Body of pancreas (tissue), 4 donors: ENCODE data around the gene BLOC1S3. TPM values are rescaled to one million over a fixed set of nuclear protein-coding genes. Genes with fewer than 3 reads are reported as not detected.
A peak's percentile ranks its signal among the peaks of the same experiment; 100 is the strongest.

Source experiments
- ATAC-seq: fragments of 150-250 bp; one replicate; pipeline ENCODE4 v1.9.1; 2016
- DNase-seq, 4 donors: peaks; one replicate each; pipeline ENCODE4 v3.0.0-alpha.2; 2019
- H3K27ac ChIP-seq, 4 donors: fragments of 200-600 bp; sonication (generic); 1 replicate in 3 of 4; 2 replicates in 1 of 4; pipeline versions ENCODE4 v1.5.1 to v1.6.1; 2016 to 2019; ENCODE audit warnings: mild to moderate bottlenecking in 1 of 4, mixed read lengths in 1 of 4, moderate library complexity in 1 of 4
- H3K27me3 ChIP-seq, 2 donors: fragments of 200-600 bp; sonication (generic); one replicate each; pipeline ENCODE4 v1.6.0; 2016; ENCODE audit warnings: mild to moderate bottlenecking in 1 of 2
- H3K36me3 ChIP-seq, 2 donors: fragments of 200-600 bp; sonication (generic); replicated peaks in 1 of 2; 2 replicates each; pipeline ENCODE4 v1.5.1; 2016; ENCODE audit warnings: low read depth in 2 of 2; ENCODE audit not compliant: insufficient read depth in 1 of 2
- H3K4me1 ChIP-seq: fragments of 200-600 bp; sonication (generic); one replicate; pipeline ENCODE4 v1.6.0; 2016
- H3K4me3 ChIP-seq, 2 donors: fragments of 200-600 bp; sonication (generic); 1 replicate in 1 of 2; 2 replicates in 1 of 2; pipeline ENCODE4 v1.5.1; 2016 to 2019
- H3K9me3 ChIP-seq, 3 donors: fragments of 200-600 bp; sonication (generic); 1 replicate in 2 of 3; 2 replicates in 1 of 3; pipeline ENCODE4 v1.5.1; 2016
- CTCF ChIP-seq, 7 experiments: fragments of 450-650 bp in 4 of 7; fragments of 200-600 bp in 3 of 7; sonication (generic) in 3 of 7; IDR thresholded peaks; one replicate each; pipeline ENCODE4 v1.5.1; 2016 to 2019; ENCODE audit warnings: antibody characterized with exemption in 7 of 7
- POLR2A ChIP-seq, 3 donors: fragments of 450-650 bp; IDR thresholded peaks; one replicate each; pipeline ENCODE4 v1.6.1; 2016; ENCODE audit warnings: antibody characterized with exemption in 3 of 3, mild to moderate bottlenecking in 2 of 3
- WGBS, 2 donors: methylation state at CpG; one replicate each; pipeline ENCODE4 v1.1.5; 2017; 5-methylcytosine and 5-hydroxymethylcytosine counted together
- intact Hi-C: fragments of 100-400 bp; cut with DNase I; formaldehyde crosslinking; loops from one replicate; pipeline ENCODE4 v1.15.1; 2023
- total RNA-seq, 2 donors: library from RNA; depleted of rRNA; stranded (reverse); fragments of >200 nt; gene quantifications; one replicate each; pipeline ENCODE4 v1.1.0, GENCODE V29; 2016

BLOC1S3 gene
- total RNA-seq, 2 donors from 2014 or later = 4.9 to 12.5 TPM

GRCh38 chr19:45211751-45212381 is 33.3 kb downstream of the BLOC1S3 start:
- WGBS, 2 donors = 18 to 32% methylated on average over 8 to 17 of the region's 17 CpGs
- intact Hi-C loops = no loop called here
- peak; percentile 70 to 91 (median 82) for DNase-seq

GRCh38 chr19:45213031-45213430 is 34.4 kb downstream of the BLOC1S3 start:
- H3K4me1 ChIP-seq = peaks cover 38% of the 10 kb centered on the region
- no peak for DNase-seq
- H3K9me3 ChIP-seq = no peaks in the 10 kb centered on the region
- H3K4me3 ChIP-seq = no peak overlapping the region
- 76 to 78% methylated on average over 14 to 22 of the region's 23 CpGs for WGBS, 2 donors
- no peaks in the 10 kb centered on the region for H3K36me3 ChIP-seq
- intact Hi-C loops = no loop called here
- H3K27me3 ChIP-seq = peaks cover 0 to 5% of the 10 kb centered on the region in 2 donors
- no peak for ATAC-seq
- H3K27ac ChIP-seq = peak overlapping the region in 3 of 4 donors; percentile 62 to 72 (median 71)
- TF ChIP-seq POLR2A (IDR thresholded peaks at IDR 0.05) = no peak
- TF ChIP-seq CTCF (IDR thresholded peaks at IDR 0.05) = no peak

More at GRCh38 chr19:45211751-45212381, 33.3 kb downstream of the BLOC1S3 start:
- peak overlapping the region; percentile 26 to 72 (median 66) for H3K27ac ChIP-seq
- no peak overlapping the region for H3K4me3 ChIP-seq
- no peaks in the 10 kb centered on the region for H3K9me3 ChIP-seq
- no peaks in the 10 kb centered on the region for H3K36me3 ChIP-seq
- H3K4me1 ChIP-seq = peaks cover 38% of the 10 kb centered on the region
- no peaks in the 10 kb centered on the region for H3K27me3 ChIP-seq
- TF ChIP-seq POLR2A (IDR thresholded peaks at IDR 0.05) = no peak
- TF ChIP-seq CTCF (IDR thresholded peaks at IDR 0.05) = no peak
- peak; percentile 82 for ATAC-seq

- intact Hi-C loops = no loop called here
- Histone ChIP-seq H3K4me3 (no peak overlapping the region), H3K36me3 (no peaks in the 10 kb centered on the region), H3K4me1 (peaks cover 38% of the 10 kb centered on the region), H3K27me3 (peaks cover 0 to 11% of the 10 kb centered on the region in 2 donors), H3K27ac (peak overlapping the region; percentile 57 to 71 (median 64)), H3K9me3 (no peaks in the 10 kb centered on the region)
- ATAC-seq (peak; percentile 49), DNase-seq (peak; percentile 58 to 79 (median 72))
- WGBS, 2 donors = 2 to 16% methylated on average over 17 to 32 of the region's 35 CpGs
- TF ChIP-seq CTCF (IDR thresholded peaks at IDR 0.05) = peak in 1 of 7 experiments; percentile 13
- TF ChIP-seq POLR2A (IDR thresholded peaks at IDR 0.05) = no peak
Measured at GRCh38 chr19:45215391-45216191, 37.0 kb downstream of the BLOC1S3 start.

- H3K9me3 ChIP-seq = no peaks in the 10 kb centered on the region
- DNase-seq = no peak
- peaks cover 0 to 11% of the 10 kb centered on the region in 2 donors for H3K27me3 ChIP-seq
- intact Hi-C loops = no loop called here
- H3K4me1 ChIP-seq = peaks cover 27% of the 10 kb centered on the region
- no peaks in the 10 kb centered on the region for H3K36me3 ChIP-seq
- 79 to 85% methylated on average over 6 of the region's 6 CpGs for WGBS, 2 donors
- TF ChIP-seq CTCF (IDR thresholded peaks at IDR 0.05) = no peak
- TF ChIP-seq POLR2A (IDR thresholded peaks at IDR 0.05) = no peak
- ATAC-seq = no peak
- no peak overlapping the region for H3K27ac ChIP-seq
- no peak overlapping the region for H3K4me3 ChIP-seq
Measured at GRCh38 chr19:45216667-45217066, 38.1 kb downstream of the BLOC1S3 start.
